ENCODE data around the gene WDR7. TPM values are rescaled to one million over a fixed set of nuclear protein-coding genes. Genes with fewer than 3 reads are reported as not detected.

The WDR7 gene
- total RNA-seq, 2 experiments from 2014 or later = 28.8 to 30.5 TPM

DNA sequence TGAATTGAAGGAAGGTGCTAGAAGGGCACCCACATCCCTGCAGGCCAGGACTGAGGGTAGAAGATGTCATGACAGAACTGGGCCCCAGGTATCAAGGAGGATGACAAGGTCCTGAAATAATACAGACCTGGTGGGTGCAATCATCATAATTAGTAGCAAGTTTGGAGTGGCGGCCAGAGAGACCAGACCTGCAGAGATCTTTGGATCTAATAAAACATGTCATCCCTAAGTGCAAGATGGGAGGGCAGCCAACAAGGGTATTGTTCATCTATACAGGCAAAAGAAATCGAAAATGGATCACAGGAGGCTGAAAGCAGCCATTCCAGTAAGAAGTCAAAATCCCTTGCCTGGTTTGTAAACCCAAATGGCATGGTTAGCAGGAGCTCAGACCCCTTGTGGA lies 384.4 kb downstream of the WDR7 start:
- Histone ChIP-seq H3K36me3 (ENCODE audit: insufficient read depth, low read length) (no peaks in the 10 kb centered on the region), H3K27me3 (ENCODE audit: control insufficient read depth in 1 of 2, insufficient read depth in 2 of 2, low read length in 2 of 2) (no peaks in the 10 kb centered on the region), H3K4me3 (ENCODE audit: low read length) (no peak overlapping the region), H3K4me1 (ENCODE audit: insufficient read depth, low read length) (no peaks in the 10 kb centered on the region), H3K9me3 (ENCODE audit: control insufficient read depth in 1 of 2, insufficient read depth in 1 of 2, low read length in 2 of 2) (no peaks in the 10 kb centered on the region), H3K27ac (ENCODE audit: low read depth in 1 of 2, low read length in 2 of 2) (no peak overlapping the region)
- Mint-ChIP-seq H3K4me3 (no peak overlapping the region), H3K27ac (no peak overlapping the region), H3K27me3 (no peaks in the 10 kb centered on the region), H3K4me1 (ENCODE audit: low read depth) (no peaks in the 10 kb centered on the region), H3K36me3 (ENCODE audit: low read depth) (peaks cover 18% of the 10 kb centered on the region), H3K9me3 (no peaks in the 10 kb centered on the region)
- ChIA-PET POLR2A (no interaction called here), CTCF (no interaction called here)
- intact Hi-C loops (cut with DNase I, micrococcal nuclease) = no loop called here
- DNase-seq (no peak), ATAC-seq (ENCODE audit: poor library complexity) (no peak)
- TF ChIP-seq, protein P1, sequence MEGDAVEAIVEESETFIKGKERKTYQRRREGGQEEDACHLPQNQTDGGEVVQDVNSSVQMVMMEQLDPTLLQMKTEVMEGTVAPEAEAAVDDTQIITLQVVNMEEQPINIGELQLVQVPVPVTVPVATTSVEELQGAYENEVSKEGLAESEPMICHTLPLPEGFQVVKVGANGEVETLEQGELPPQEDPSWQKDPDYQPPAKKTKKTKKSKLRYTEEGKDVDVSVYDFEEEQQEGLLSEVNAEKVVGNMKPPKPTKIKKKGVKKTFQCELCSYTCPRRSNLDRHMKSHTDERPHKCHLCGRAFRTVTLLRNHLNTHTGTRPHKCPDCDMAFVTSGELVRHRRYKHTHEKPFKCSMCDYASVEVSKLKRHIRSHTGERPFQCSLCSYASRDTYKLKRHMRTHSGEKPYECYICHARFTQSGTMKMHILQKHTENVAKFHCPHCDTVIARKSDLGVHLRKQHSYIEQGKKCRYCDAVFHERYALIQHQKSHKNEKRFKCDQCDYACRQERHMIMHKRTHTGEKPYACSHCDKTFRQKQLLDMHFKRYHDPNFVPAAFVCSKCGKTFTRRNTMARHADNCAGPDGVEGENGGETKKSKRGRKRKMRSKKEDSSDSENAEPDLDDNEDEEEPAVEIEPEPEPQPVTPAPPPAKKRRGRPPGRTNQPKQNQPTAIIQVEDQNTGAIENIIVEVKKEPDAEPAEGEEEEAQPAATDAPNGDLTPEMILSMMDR (IDR thresholded peaks at IDR 0.05) = no peak

DNA sequence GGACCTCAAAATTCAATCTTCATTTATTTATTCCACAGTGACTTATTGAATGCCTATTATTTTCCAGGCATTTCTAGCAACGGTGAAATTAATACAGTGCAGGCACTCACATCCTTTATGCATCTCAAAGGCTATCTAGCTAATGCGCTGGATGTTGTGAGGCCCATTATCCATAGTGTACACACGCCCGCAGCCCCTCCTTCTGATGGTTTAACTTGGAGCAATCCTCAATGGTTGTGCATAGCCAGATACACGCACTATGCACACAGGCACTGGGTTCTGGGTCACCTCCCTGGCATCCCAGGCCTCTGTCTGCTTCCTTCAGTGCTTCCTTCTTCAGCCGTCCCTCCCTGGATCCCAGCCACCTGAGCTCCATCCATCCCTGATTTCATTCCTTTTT lies 387.2 kb downstream of the WDR7 start:
- Mint-ChIP-seq H3K27me3 (no peaks in the 10 kb centered on the region), H3K4me1 (ENCODE audit: low read depth) (no peaks in the 10 kb centered on the region), H3K9me3 (no peaks in the 10 kb centered on the region), H3K36me3 (ENCODE audit: low read depth) (no peaks in the 10 kb centered on the region), H3K4me3 (no peak overlapping the region), H3K27ac (no peak overlapping the region)
- no peaks in the 10 kb centered on the region for H3K4me1 ChIP-seq (ENCODE audit: insufficient read depth, low read length)
- ChIA-PET CTCF (no interaction called here), POLR2A (no interaction called here)
- no peak for DNase-seq
- no peak overlapping the region for H3K27ac ChIP-seq (ENCODE audit: low read depth in 1 of 2, low read length in 2 of 2)
- no peak overlapping the region for H3K4me3 ChIP-seq (ENCODE audit: low read length)
- no peaks in the 10 kb centered on the region for H3K36me3 ChIP-seq (ENCODE audit: insufficient read depth, low read length)
- H3K9me3 ChIP-seq (ENCODE audit: control insufficient read depth in 1 of 2, insufficient read depth in 1 of 2, low read length in 2 of 2) = no peaks in the 10 kb centered on the region
- TF ChIP-seq, protein P1 (IDR thresholded peaks at IDR 0.05) = no peak
- H3K27me3 ChIP-seq (ENCODE audit: control insufficient read depth in 1 of 2, insufficient read depth in 2 of 2, low read length in 2 of 2) = no peaks in the 10 kb centered on the region
- ATAC-seq (ENCODE audit: poor library complexity) = no peak
- intact Hi-C loops (cut with DNase I, micrococcal nuclease) = no loop called here

DNA sequence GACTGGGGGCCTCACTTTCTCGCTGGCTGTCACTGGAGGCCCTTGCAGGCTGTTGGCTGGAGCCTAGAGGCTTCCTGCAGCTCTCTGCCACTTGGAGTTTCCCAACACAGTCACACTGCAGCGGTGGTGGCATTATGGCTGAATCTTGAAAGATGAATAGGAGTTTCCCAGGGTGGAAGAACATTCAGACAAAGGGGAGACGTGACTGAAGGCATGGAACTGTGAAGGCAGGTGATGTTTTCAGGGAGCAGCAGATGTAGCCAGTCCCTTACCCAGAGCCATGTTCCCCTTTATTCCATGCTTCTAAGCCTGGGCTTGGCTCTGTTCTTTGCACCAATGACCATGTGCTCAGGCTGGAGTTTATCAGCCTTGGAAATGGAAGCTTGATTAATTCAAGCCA lies 389.0 kb downstream of the WDR7 start:
- no peaks in the 10 kb centered on the region for H3K36me3 ChIP-seq (ENCODE audit: insufficient read depth, low read length)
- Mint-ChIP-seq H3K4me1 (ENCODE audit: low read depth) (no peaks in the 10 kb centered on the region), H3K4me3 (no peak overlapping the region), H3K9me3 (no peaks in the 10 kb centered on the region), H3K27me3 (no peaks in the 10 kb centered on the region), H3K27ac (no peak overlapping the region), H3K36me3 (ENCODE audit: low read depth) (no peaks in the 10 kb centered on the region)
- DNase-seq = no peak
- ATAC-seq (ENCODE audit: poor library complexity) = no peak
- H3K27me3 ChIP-seq (ENCODE audit: control insufficient read depth in 1 of 2, insufficient read depth in 2 of 2, low read length in 2 of 2) = no peaks in the 10 kb centered on the region
- H3K4me1 ChIP-seq (ENCODE audit: insufficient read depth, low read length) = no peaks in the 10 kb centered on the region
- intact Hi-C loops (cut with DNase I, micrococcal nuclease) = no loop called here
- ChIA-PET POLR2A (no interaction called here), CTCF (no interaction called here)
- H3K9me3 ChIP-seq (ENCODE audit: control insufficient read depth in 1 of 2, insufficient read depth in 1 of 2, low read length in 2 of 2) = no peaks in the 10 kb centered on the region
- no peak overlapping the region for H3K27ac ChIP-seq (ENCODE audit: low read depth in 1 of 2, low read length in 2 of 2)
- no peak overlapping the region for H3K4me3 ChIP-seq (ENCODE audit: low read length)
- TF ChIP-seq, protein P1 (IDR thresholded peaks at IDR 0.05) = no peak
